Astrocyte of the spinal cord (primary cell): ENCODE results near the gene CDPF1.
A peak's percentile ranks its signal among the peaks of the same experiment; 100 is the strongest.

Experiments used
- DNase-seq: peaks from one replicate; pipeline ENCODE4 v3.0.0; 2011; ENCODE audit warnings: low read depth, low spot score
- H3K4me3 ChIP-seq: 2 replicates; pipeline ENCODE4 v1.5.1; 2011; ENCODE audit warnings: low read depth, mild to moderate bottlenecking, low read length, moderate library complexity
- CTCF ChIP-seq: IDR thresholded peaks from 2 replicates; pipeline ENCODE4 v1.5.1; 2012; ENCODE audit warnings: low read depth, mild to moderate bottlenecking, low read length, inconsistent platforms
- in situ Hi-C: cut with HindIII; loops from 2 replicates; pipeline ENCODE4 v1.10.0; 2017; ENCODE audit warnings: low sequenced_read_pairs

The CDPF1 gene

GRCh38 chr22:46288846-46289243 lies 38.8 kb upstream of the CDPF1 start:
- in situ Hi-C loops: no loop called here
- TF ChIP-seq CTCF: no peak
- no peak for DNase-seq
- no peak overlapping the region for H3K4me3 ChIP-seq

- no peak for TF ChIP-seq CTCF
- DNase-seq: no peak
- in situ Hi-C loops: no loop called here
- no peak overlapping the region for H3K4me3 ChIP-seq
These were observed 38.0 kb upstream of the CDPF1 start for GRCh38 chr22:46287873-46288751.

- TF ChIP-seq CTCF: no peak
- no peak overlapping the region for H3K4me3 ChIP-seq
- DNase-seq: no peak
- in situ Hi-C loops: no loop called here
These were observed 37.1 kb upstream of the CDPF1 start for GRCh38 chr22:46286941-46287872.

- no peak overlapping the region for H3K4me3 ChIP-seq
- peak; percentile 10 for DNase-seq
- no peak for TF ChIP-seq CTCF
- in situ Hi-C loops: no loop called here
These were observed 35.9 kb upstream of the CDPF1 start for GRCh38 chr22:46286006-46286405.

GRCh38 chr22:46281866-46282678 lies 32.0 kb upstream of the CDPF1 start:
- no peak overlapping the region for H3K4me3 ChIP-seq

More at GRCh38 chr22:46281866-46282678, 32.0 kb upstream of the CDPF1 start:
- no peak for DNase-seq
- in situ Hi-C loops: no loop called here
- TF ChIP-seq CTCF: no peak
